Femur (tissue), 1 donor: Measurements from ENCODE around the gene CDH4.

ENCODE experiments used
- DNase-seq: peaks from one replicate; pipeline ENCODE4 v3.0.0-alpha.2; 2017

CDH4 gene

GRCh38 chr20:61731363-61732181 is 479.5 kb downstream of the CDH4 start:
- no peak for DNase-seq

GRCh38 chr20:61732511-61733210 is 480.6 kb downstream of the CDH4 start:
- no peak for DNase-seq

- no peak for DNase-seq
Observed at GRCh38 chr20:61733216-61733615, 481.2 kb downstream of the CDH4 start.

- no peak for DNase-seq
Observed at GRCh38 chr20:61733891-61734732, 482.1 kb downstream of the CDH4 start.

GRCh38 chr20:61734733-61735502 is 482.9 kb downstream of the CDH4 start:
- peak; percentile 47 for DNase-seq

- no peak for DNase-seq
Observed at GRCh38 chr20:61735503-61735785, 483.4 kb downstream of the CDH4 start.

- no peak for DNase-seq
Observed at GRCh38 chr20:61736001-61736635, 484.1 kb downstream of the CDH4 start.

GRCh38 chr20:61736751-61737310 is 484.8 kb downstream of the CDH4 start:
- DNase-seq, result no peak

GRCh38 chr20:61737346-61737745 is 485.3 kb downstream of the CDH4 start:
- no peak for DNase-seq

GRCh38 chr20:61737812-61738443 is 485.9 kb downstream of the CDH4 start:
- DNase-seq, result no peak

GRCh38 chr20:61738601-61739069 is 486.6 kb downstream of the CDH4 start:
- DNase-seq, result no peak

GRCh38 chr20:61739086-61739831 is 487.2 kb downstream of the CDH4 start:
- no peak for DNase-seq

- DNase-seq, result no peak
Observed at GRCh38 chr20:61739832-61740118, 487.7 kb downstream of the CDH4 start.

GRCh38 chr20:61742097-61742825 is 490.2 kb downstream of the CDH4 start:
- no peak for DNase-seq

- DNase-seq, result no peak
Observed at GRCh38 chr20:61743606-61744005, 491.5 kb downstream of the CDH4 start.

- no peak for DNase-seq
Observed at GRCh38 chr20:61744691-61745396, 492.8 kb downstream of the CDH4 start.

- DNase-seq, result no peak
Observed at GRCh38 chr20:61745397-61746146, 493.5 kb downstream of the CDH4 start.

GRCh38 chr20:61746147-61746646 is 494.1 kb downstream of the CDH4 start:
- no peak for DNase-seq
